WTC11 (cell line): ENCODE data around the gene UBR2.

Experiments
- CBFB ChIP-seq: sonication (generic); formaldehyde crosslinking; IDR thresholded peaks from 2 replicates; pipeline ENCODE4 v1.8.1; 2022; ENCODE audit warnings: mild to moderate bottlenecking, low read depth, missing genetic modification reagents
- CREM ChIP-seq: sonication (generic); formaldehyde crosslinking; IDR thresholded peaks from 2 replicates; pipeline ENCODE4 v1.8.1; 2022; ENCODE audit warnings: mild to moderate bottlenecking, missing genetic modification reagents, moderate library complexity
- TF ChIP-seq, protein P1 (sequence below): fragments of 200-600 bp; IDR thresholded peaks from 2 replicates; pipeline ENCODE4 v1.8.0; 2022; ENCODE audit warnings: antibody characterized with exemption
- TF ChIP-seq, protein P2 (sequence below): sonication (generic); formaldehyde crosslinking; IDR thresholded peaks from 2 replicates; pipeline ENCODE4 v1.8.1; 2022; ENCODE audit warnings: low read depth, missing genetic modification reagents, borderline replicate concordance
- TF ChIP-seq, protein P3 (sequence below): sonication (generic); formaldehyde crosslinking; IDR thresholded peaks from 2 replicates; pipeline ENCODE4 v1.8.1; 2023; ENCODE audit warnings: mild to moderate bottlenecking, missing genetic modification reagents, moderate library complexity

- TF ChIP-seq CBFB (no peak), CREM (no peak)
- TF ChIP-seq, protein P1, sequence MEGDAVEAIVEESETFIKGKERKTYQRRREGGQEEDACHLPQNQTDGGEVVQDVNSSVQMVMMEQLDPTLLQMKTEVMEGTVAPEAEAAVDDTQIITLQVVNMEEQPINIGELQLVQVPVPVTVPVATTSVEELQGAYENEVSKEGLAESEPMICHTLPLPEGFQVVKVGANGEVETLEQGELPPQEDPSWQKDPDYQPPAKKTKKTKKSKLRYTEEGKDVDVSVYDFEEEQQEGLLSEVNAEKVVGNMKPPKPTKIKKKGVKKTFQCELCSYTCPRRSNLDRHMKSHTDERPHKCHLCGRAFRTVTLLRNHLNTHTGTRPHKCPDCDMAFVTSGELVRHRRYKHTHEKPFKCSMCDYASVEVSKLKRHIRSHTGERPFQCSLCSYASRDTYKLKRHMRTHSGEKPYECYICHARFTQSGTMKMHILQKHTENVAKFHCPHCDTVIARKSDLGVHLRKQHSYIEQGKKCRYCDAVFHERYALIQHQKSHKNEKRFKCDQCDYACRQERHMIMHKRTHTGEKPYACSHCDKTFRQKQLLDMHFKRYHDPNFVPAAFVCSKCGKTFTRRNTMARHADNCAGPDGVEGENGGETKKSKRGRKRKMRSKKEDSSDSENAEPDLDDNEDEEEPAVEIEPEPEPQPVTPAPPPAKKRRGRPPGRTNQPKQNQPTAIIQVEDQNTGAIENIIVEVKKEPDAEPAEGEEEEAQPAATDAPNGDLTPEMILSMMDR: no peak
- TF ChIP-seq, protein P2, sequence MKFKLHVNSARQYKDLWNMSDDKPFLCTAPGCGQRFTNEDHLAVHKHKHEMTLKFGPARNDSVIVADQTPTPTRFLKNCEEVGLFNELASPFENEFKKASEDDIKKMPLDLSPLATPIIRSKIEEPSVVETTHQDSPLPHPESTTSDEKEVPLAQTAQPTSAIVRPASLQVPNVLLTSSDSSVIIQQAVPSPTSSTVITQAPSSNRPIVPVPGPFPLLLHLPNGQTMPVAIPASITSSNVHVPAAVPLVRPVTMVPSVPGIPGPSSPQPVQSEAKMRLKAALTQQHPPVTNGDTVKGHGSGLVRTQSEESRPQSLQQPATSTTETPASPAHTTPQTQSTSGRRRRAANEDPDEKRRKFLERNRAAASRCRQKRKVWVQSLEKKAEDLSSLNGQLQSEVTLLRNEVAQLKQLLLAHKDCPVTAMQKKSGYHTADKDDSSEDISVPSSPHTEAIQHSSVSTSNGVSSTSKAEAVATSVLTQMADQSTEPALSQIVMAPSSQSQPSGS (CRISPR knock-in tag): no peak
- TF ChIP-seq, protein P3, sequence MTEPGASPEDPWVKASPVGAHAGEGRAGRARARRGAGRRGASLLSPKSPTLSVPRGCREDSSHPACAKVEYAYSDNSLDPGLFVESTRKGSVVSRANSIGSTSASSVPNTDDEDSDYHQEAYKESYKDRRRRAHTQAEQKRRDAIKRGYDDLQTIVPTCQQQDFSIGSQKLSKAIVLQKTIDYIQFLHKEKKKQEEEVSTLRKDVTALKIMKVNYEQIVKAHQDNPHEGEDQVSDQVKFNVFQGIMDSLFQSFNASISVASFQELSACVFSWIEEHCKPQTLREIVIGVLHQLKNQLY (CRISPR knock-in tag): no peak
Observed at GRCh38 chr6:42629845-42630244, 66.0 kb downstream of the UBR2 start.
